Tibial nerve (tissue), 3 donors: ENCODE data around the gene SLC25A48.

Source experiments
- CTCF ChIP-seq, 5 experiments: fragments of 200-600 bp in 3 of 5; fragments of 450-650 bp in 2 of 5; sonication (generic) in 3 of 5; IDR thresholded peaks; one replicate each; pipeline ENCODE4 v1.5.1; 2016 to 2019; ENCODE audit warnings: antibody characterized with exemption in 5 of 5, mild to moderate bottlenecking in 3 of 5, moderate library complexity in 2 of 5
- POLR2A ChIP-seq, 2 donors: fragments of 450-650 bp; IDR thresholded peaks; one replicate each; pipeline ENCODE4 v1.6.1; 2017; ENCODE audit warnings: antibody characterized with exemption in 2 of 2, mild to moderate bottlenecking in 2 of 2, moderate library complexity in 2 of 2

DNA sequence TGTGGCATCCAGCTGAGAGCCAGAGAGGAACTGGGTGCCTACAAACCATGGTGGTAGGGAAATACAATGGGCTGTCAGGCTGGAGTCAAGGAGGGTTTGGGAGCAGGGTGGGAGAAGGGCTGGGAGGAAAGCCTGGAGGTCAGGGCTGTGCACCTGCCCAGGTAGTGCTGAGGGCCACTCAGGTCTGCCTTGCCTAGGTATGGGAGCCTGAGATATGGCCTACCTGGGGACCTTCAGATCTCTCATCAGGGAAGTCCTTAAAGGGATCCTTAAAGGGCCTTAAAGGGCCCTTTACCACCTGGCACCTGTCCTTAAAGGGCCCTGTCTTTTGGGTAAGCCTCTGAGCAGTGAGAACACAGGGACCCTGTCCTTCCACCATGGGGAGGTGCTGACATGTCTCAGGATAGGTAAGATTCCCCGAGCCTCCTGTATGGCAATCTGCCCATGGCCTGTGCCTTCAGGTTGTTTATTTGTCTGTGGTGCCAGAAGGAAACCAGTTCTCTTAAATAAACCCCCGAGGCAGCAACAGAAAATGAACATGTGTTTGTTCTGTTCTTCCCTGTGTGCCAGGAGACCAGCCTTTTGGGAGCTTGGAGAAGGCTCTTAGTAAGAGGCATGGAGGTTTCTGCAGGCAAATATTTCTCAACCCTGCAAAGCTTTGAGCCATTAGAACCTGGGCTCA is 23.3 kb downstream of the SLC25A48 start:
- TF ChIP-seq CTCF (IDR thresholded peaks at IDR 0.05) (no peak), POLR2A (IDR thresholded peaks at IDR 0.05) (no peak)
